PFSK-1 (cell line): ENCODE measurements around the gene SLAMF7.

Experiments used
- FOXP2 ChIP-seq: optimal IDR thresholded peaks from 2 replicates; pipeline ENCODE3; 2011; ENCODE audit warnings: borderline replicate concordance, control low read depth, inconsistent platforms; ENCODE audit not compliant: insufficient read depth; ENCODE audit errors: extremely low read length, extremely low read depth
- POLR2AphosphoS5 ChIP-seq: IDR thresholded peaks from 2 replicates; pipeline ENCODE4 v1.6.1; 2012; ENCODE audit warnings: low read depth, mild to moderate bottlenecking, control low read depth, low read length, moderate library complexity
- SIN3A ChIP-seq: IDR thresholded peaks from 2 replicates; pipeline ENCODE4 v1.6.1; 2012; ENCODE audit warnings: mild to moderate bottlenecking, low read length, moderate library complexity, borderline replicate concordance; ENCODE audit not compliant: insufficient read depth
- TAF1 ChIP-seq: IDR thresholded peaks from 2 replicates; pipeline ENCODE4 v1.6.1; 2012; ENCODE audit warnings: low read length, control low read depth, borderline replicate concordance; ENCODE audit not compliant: insufficient read depth
- TF ChIP-seq, protein P1 (sequence below), 2 experiments: IDR thresholded peaks; 2 replicates each; pipeline versions ENCODE4 v1.6.1 to v1.8.0; 2011 to 2012; ENCODE audit warnings: low read depth in 2 of 2, low read length in 2 of 2, control low read depth in 1 of 2, inconsistent platforms in 1 of 2, mild to moderate bottlenecking in 1 of 2, moderate library complexity in 1 of 2; ENCODE audit not compliant: insufficient read depth in 1 of 2

Gene SLAMF7

DNA sequence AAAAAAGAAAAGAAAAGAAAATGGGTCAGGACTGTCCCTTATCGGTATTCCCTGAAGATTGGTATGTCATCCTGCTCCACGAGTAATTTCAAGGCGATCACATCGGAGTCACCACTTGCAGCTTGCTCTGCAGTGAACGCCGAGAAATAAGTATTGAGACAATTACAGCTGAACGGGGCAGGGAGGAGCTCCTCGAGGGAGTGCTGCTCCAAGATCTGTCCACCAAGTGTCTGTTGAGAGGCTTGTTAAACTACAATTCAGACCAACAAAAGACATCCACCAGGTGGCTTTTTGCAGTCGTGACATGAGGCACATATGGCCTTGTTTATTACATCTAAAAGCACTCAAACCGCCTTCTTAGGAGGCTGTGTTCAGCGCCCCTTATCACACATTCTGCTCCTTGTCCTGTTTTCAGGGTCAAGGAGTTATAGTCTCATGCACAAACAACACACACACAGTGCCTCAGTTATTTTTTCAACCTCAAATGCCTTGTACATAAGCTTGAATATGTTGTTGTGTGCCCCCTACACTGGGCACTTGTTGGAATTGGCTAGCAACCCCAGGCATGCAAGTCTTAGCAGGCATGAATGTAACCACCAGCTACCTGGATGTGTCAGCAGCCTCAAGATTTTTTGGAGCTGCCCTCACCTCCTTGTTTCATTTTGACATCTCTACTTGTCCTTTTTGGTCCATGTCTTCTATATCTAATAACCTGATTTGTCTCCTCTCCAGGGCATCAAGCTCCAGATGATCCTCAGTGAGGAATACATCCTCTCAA lies 14.4 kb upstream of the SLAMF7 start:
- TF ChIP-seq, protein P1, sequence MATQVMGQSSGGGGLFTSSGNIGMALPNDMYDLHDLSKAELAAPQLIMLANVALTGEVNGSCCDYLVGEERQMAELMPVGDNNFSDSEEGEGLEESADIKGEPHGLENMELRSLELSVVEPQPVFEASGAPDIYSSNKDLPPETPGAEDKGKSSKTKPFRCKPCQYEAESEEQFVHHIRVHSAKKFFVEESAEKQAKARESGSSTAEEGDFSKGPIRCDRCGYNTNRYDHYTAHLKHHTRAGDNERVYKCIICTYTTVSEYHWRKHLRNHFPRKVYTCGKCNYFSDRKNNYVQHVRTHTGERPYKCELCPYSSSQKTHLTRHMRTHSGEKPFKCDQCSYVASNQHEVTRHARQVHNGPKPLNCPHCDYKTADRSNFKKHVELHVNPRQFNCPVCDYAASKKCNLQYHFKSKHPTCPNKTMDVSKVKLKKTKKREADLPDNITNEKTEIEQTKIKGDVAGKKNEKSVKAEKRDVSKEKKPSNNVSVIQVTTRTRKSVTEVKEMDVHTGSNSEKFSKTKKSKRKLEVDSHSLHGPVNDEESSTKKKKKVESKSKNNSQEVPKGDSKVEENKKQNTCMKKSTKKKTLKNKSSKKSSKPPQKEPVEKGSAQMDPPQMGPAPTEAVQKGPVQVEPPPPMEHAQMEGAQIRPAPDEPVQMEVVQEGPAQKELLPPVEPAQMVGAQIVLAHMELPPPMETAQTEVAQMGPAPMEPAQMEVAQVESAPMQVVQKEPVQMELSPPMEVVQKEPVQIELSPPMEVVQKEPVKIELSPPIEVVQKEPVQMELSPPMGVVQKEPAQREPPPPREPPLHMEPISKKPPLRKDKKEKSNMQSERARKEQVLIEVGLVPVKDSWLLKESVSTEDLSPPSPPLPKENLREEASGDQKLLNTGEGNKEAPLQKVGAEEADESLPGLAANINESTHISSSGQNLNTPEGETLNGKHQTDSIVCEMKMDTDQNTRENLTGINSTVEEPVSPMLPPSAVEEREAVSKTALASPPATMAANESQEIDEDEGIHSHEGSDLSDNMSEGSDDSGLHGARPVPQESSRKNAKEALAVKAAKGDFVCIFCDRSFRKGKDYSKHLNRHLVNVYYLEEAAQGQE (IDR thresholded peaks at IDR 0.05; ENCODE audit: insufficient read depth in 1 of 2, low read depth in 2 of 2, low read length in 2 of 2): no peak
- no peak for TF ChIP-seq SIN3A
- TF ChIP-seq POLR2AphosphoS5: no peak
- TF ChIP-seq FOXP2: no peak
- no peak for TF ChIP-seq TAF1

- TF ChIP-seq TAF1: no peak
- no peak for TF ChIP-seq SIN3A
- no peak for TF ChIP-seq POLR2AphosphoS5
Observed at GRCh38 chr1:160726114-160726497, 12.9 kb upstream of the SLAMF7 start.

DNA sequence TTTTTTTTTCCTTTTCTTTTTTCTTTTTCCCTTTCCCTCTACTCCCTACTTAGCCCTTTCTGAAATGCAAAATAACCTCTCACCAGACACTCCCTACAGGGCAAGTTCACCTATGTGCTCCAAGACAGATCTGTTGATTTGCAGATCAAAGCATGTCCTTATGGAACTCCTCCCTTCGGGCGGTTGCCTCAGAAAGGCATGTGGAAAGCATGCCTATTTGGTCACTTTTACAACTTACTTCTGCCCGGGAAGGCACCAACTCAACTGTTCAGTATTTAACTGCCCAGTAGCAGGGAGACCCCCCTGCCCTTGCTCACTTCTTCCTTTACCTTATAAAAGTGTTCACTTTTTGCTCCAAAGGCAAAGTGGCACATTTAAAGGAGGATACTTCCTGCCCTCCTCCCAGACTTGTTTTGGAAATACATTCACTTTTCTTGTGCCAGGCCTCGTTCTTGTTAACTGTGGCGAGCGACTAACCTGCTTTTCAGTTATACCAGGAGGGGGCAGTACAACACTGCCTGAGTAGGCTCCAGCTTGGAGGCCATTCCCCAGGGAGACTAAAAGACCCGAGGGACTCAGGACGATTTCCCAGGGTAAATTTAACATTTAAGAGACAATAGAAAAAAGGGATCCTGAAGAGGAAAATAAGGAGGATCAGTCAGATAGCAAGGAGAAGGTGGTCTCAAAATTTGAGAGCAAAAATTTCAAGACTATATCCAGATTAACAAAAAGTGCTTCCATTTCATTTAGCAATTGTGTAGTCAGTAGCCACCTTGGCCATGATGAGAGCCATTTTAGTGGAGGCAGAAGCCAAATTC lies 12.3 kb upstream of the SLAMF7 start:
- TF ChIP-seq FOXP2: no peak
- TF ChIP-seq, protein P1 (IDR thresholded peaks at IDR 0.05; ENCODE audit: insufficient read depth in 1 of 2, low read depth in 2 of 2, low read length in 2 of 2): no peak

DNA sequence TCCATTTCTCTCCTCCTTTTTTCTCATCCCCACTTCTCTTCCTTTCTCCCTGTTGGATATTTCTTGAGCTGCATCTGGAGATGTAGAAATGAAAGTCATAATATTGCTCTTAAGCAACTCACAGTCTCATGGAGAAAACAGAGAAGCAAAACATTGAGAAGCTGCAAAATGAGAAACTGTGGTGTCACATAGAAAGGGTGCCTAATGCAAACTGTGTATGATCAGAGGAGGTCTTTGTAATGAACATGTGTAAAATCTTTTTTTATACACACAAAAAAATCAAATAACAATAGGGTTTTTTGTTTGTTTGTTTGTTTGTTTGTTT lies 11.8 kb upstream of the SLAMF7 start:
- TF ChIP-seq, protein P1 (IDR thresholded peaks at IDR 0.05; ENCODE audit: insufficient read depth in 1 of 2, low read depth in 2 of 2, low read length in 2 of 2): no peak
- TF ChIP-seq FOXP2: no peak
- no peak for TF ChIP-seq TAF1
- TF ChIP-seq POLR2AphosphoS5: no peak
- no peak for TF ChIP-seq SIN3A

- TF ChIP-seq, protein P1 (IDR thresholded peaks at IDR 0.05; ENCODE audit: insufficient read depth in 1 of 2, low read depth in 2 of 2, low read length in 2 of 2): no peak
- no peak for TF ChIP-seq POLR2AphosphoS5
- TF ChIP-seq TAF1: no peak
- no peak for TF ChIP-seq SIN3A
- TF ChIP-seq FOXP2: no peak
Observed at GRCh38 chr1:160731990-160732389, 7.1 kb upstream of the SLAMF7 start.
